Immature natural killer cell (primary cell): ENCODE data around the gene SENP7. TPM values are rescaled to one million over a fixed set of nuclear protein-coding genes. Genes with fewer than 3 reads are reported as not detected.
"Not testable (repeated sequence)": the region's sequence is repeated elsewhere in the genome, so short reads cannot be mapped to it uniquely, and the experiment has no call there.

ENCODE experiments used
- DNase-seq, 3 donors: peaks; one replicate each; pipeline ENCODE4 v3.0.0; 2022; ENCODE audit warnings: mixed read lengths in 1 of 3
- H3K27ac Mint-ChIP-seq, 6 donors: one replicate each; pipeline ENCODE4 v1.8.0; 2020; ENCODE audit warnings: mixed read lengths in 6 of 6, mild to moderate bottlenecking in 5 of 6, inconsistent platforms in 4 of 6, moderate library complexity in 3 of 6
- H3K27me3 Mint-ChIP-seq, 3 donors: one replicate each; pipeline ENCODE4 v1.8.0; 2020 to 2021; ENCODE audit warnings: low read depth in 3 of 3, mild to moderate bottlenecking in 3 of 3, mixed read lengths in 3 of 3, moderate library complexity in 3 of 3, inconsistent platforms in 1 of 3
- H3K36me3 Mint-ChIP-seq, 3 donors: one replicate each; pipeline ENCODE4 v1.8.0; 2020; ENCODE audit warnings: mixed read lengths in 3 of 3, inconsistent platforms in 2 of 3, mild to moderate bottlenecking in 2 of 3
- H3K4me1 Mint-ChIP-seq, 2 donors: one replicate each; pipeline ENCODE4 v1.8.0; 2020; ENCODE audit warnings: inconsistent platforms in 2 of 2, mild to moderate bottlenecking in 2 of 2, mixed read lengths in 2 of 2, moderate library complexity in 1 of 2
- H3K4me3 Mint-ChIP-seq, 5 donors: one replicate each; pipeline ENCODE4 v1.8.0; 2020; ENCODE audit warnings: mild to moderate bottlenecking in 5 of 5, mixed read lengths in 5 of 5, inconsistent platforms in 3 of 5, moderate library complexity in 3 of 5
- H3K9me3 Mint-ChIP-seq, 6 donors: one replicate each; pipeline ENCODE4 v1.8.0; 2020; ENCODE audit warnings: mild to moderate bottlenecking in 6 of 6, mixed read lengths in 6 of 6, inconsistent platforms in 4 of 6, moderate library complexity in 3 of 6
- polyA plus RNA-seq, 3 donors: library from polyadenylated mRNA; unstranded; fragments of 300-500 nt; fragmentation: Illumina TruSeq; gene quantifications; one replicate each; pipeline ENCODE4 v1.2.3, GENCODE V29; 2021

SENP7 gene
- polyA plus RNA-seq, 3 donors from 2014 or later: 5.6 to 8.1 (median 6.7) TPM

GRCh38 chr3:101325393-101326134 lies 187.4 kb downstream of the SENP7 start:
- no peak overlapping the region for H3K27ac Mint-ChIP-seq
- no peak for DNase-seq
- H3K4me3 Mint-ChIP-seq: no peak overlapping the region
- peaks cover 0 to 3% (median 0%) of the 10 kb centered on the region in 3 donors for H3K27me3 Mint-ChIP-seq
- peaks cover 20 to 34% (median 22%) of the 10 kb centered on the region in 3 donors for H3K36me3 Mint-ChIP-seq
- no peaks in the 10 kb centered on the region for H3K4me1 Mint-ChIP-seq
- no peaks in the 10 kb centered on the region for H3K9me3 Mint-ChIP-seq

DNA sequence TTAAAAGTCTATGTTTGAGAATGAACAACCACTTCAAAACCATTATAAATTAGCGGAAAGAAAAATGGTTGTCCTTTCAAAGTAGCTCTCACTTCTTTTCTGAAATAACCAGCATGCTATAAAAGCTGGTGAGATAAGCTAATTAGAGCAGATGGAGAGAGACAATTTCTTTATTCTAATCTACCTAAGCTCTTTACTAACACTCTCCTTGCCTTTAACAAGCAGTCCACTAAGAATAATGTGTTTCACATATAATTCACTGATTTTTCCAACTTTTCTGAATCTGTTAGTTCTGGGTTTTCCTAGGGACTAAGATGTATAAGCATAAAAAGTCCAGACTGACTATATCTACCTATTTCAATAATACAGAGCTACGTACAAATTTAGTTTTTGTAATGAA lies 192.5 kb downstream of the SENP7 start, which contains the start of gene IMPG2:
TSS of gene IMPG2 (minus strand) at position 101 of the 400 bp plus-strand sequence. CDS start 203 bp downstream, outside the sequence.
- Mint-ChIP-seq H3K27ac (no peak within 1 kb of the TSS), H3K4me3 (no peak within 1 kb of the TSS), H3K4me1 (no peaks in the 10 kb centered on the region), H3K36me3 (peaks cover 1 to 13% (median 8%) of the 10 kb centered on the region in 3 donors), H3K27me3 (peaks cover 0 to 3% (median 0%) of the 10 kb centered on the region in 3 donors), H3K9me3 (no peaks in the 10 kb centered on the region)
- no peak for DNase-seq

DNA sequence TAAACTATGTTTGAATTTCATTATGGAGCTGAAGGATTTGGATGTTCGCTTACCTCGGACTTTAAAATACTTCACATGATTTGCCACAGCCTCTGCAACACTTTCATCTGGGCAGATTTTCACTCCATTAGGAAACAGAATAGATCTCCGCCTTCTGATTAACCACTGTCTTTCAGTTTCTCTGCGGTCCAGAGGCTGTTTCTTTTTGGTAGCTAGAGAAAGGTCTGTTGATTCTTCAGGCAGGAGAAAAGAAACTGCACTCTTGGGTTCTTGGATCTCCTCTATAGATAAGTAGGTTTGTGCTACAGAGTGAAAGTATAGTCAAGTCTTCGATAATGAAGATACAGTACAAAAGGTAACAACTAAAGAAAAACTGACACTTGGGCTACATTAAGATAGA lies 193.5 kb downstream of the SENP7 start:
- H3K4me1 Mint-ChIP-seq: no peaks in the 10 kb centered on the region
- no peak overlapping the region for H3K4me3 Mint-ChIP-seq

GRCh38 chr3:101312545-101312944 lies 200.5 kb downstream of the SENP7 start:
- no peak for DNase-seq
- H3K36me3 Mint-ChIP-seq: peaks cover 10 to 34% (median 31%) of the 10 kb centered on the region in 3 donors
- H3K27ac Mint-ChIP-seq: no peak overlapping the region
- no peaks in the 10 kb centered on the region for H3K4me1 Mint-ChIP-seq
- no peak overlapping the region for H3K4me3 Mint-ChIP-seq
- no peaks in the 10 kb centered on the region for H3K27me3 Mint-ChIP-seq
- peaks cover 8 to 21% (median 17%) of the 10 kb centered on the region in 6 donors for H3K9me3 Mint-ChIP-seq

More for the DNA sequence above, 193.5 kb downstream of the SENP7 start:
- Mint-ChIP-seq H3K36me3 (peaks cover 0 to 16% (median 12%) of the 10 kb centered on the region in 3 donors), H3K27ac (no peak overlapping the region), H3K27me3 (peaks cover 0 to 3% (median 0%) of the 10 kb centered on the region in 3 donors), H3K9me3 (no peaks in the 10 kb centered on the region)
- no peak for DNase-seq

GRCh38 chr3:101311676-101312075 lies 201.3 kb downstream of the SENP7 start:
- H3K4me1 Mint-ChIP-seq: no peaks in the 10 kb centered on the region
- H3K36me3 Mint-ChIP-seq: peaks cover 18 to 42% (median 38%) of the 10 kb centered on the region in 3 donors
- H3K4me3 Mint-ChIP-seq: no peak overlapping the region

DNA sequence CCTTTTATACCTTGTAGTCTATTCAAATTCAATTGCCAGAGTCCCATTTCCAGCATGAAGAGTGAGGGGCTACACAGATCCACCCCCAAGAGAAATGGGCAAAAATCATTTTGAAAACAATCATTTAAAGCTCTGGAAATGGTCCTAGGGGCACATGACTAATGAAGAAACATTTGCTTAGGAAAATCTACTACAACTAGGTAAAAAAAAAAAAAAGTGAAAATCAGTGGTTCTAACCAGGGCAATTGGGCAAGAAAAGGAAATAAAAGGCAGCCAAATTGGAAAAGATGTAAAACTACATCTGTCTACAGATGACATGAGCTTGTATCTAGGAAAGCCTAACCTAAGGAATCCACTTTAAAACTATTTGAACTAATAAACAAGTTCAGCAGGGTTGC lies 202.0 kb downstream of the SENP7 start:
- Mint-ChIP-seq H3K36me3 (peaks cover 21 to 44% (median 43%) of the 10 kb centered on the region in 3 donors), H3K27me3 (no peaks in the 10 kb centered on the region), H3K4me3 (no peak overlapping the region), H3K4me1 (no peaks in the 10 kb centered on the region), H3K9me3 (peaks cover 8 to 26% (median 20%) of the 10 kb centered on the region in 6 donors), H3K27ac (no peak overlapping the region)
- DNase-seq: no peak

More at GRCh38 chr3:101311676-101312075, 201.3 kb downstream of the SENP7 start:
- Mint-ChIP-seq H3K27ac (no peak overlapping the region), H3K27me3 (no peaks in the 10 kb centered on the region), H3K9me3 (peaks cover 8 to 26% (median 20%) of the 10 kb centered on the region in 6 donors)
- no peak for DNase-seq

- not testable (repeated sequence) for H3K27ac Mint-ChIP-seq, H3K4me3 Mint-ChIP-seq, DNase-seq, H3K27me3 Mint-ChIP-seq, H3K4me1 Mint-ChIP-seq
- peaks cover 8 to 26% (median 20%) of the 10 kb centered on the region in 6 donors for H3K9me3 Mint-ChIP-seq
- H3K36me3 Mint-ChIP-seq: peaks cover 21 to 41% (median 41%) of the 10 kb centered on the region in 3 donors
Observed at GRCh38 chr3:101308147-101308772, 204.8 kb downstream of the SENP7 start.

DNA sequence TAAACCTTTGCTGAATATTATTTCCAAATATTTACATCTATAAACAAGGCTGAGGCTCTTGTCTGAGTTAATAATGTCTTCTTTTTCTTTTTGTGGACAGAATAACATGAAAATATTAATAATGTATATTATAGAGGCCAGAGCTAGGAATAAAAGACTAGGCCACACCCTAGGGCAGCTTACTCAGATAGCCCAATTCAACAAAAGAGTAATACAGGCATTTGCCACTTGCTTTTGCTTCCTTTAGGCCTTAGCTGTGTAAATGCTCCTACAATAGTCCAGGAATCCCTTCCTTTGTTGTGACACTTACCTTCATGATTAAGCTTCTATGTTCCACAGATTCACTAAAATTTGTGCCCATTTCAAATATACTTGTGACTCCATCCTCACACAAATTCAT lies 209.2 kb downstream of the SENP7 start:
- Mint-ChIP-seq H3K4me1 (no peaks in the 10 kb centered on the region), H3K36me3 (peaks cover 31 to 48% (median 42%) of the 10 kb centered on the region in 3 donors), H3K27ac (no peak overlapping the region), H3K4me3 (no peak overlapping the region), H3K27me3 (peaks cover 2 to 3% (median 2%) of the 10 kb centered on the region in 3 donors), H3K9me3 (peaks cover 7 to 31% (median 21%) of the 10 kb centered on the region in 6 donors)
- no peak for DNase-seq

DNA sequence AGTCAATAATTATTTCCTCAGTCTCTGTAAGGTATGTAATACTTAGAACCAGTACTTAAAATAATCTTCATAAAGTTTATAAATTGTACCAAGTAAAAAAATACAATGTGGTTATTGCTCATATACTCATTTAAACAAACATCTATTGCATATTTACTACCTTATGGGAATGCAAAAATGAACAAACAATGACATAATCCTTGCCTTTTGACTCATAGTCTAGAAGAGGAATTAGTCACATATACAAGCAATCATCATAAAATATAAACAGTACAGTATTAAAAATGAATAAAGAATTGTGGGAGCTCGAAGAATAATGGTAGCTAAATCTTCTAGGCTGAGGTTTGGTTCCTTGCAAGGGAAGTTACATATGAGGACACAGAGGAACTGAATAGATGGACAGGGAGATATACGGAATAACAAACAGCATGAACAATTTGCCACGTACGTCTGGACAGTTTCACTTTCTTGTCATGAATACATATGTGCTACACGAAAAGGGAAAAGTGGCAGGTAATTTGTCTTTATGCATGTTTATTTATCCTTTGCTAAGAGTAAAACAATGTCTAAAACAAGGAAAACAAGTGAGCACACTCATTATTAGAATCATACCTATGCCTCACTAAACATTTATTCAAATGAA lies 209.8 kb downstream of the SENP7 start:
- Mint-ChIP-seq H3K9me3 (peaks cover 9 to 31% (median 21%) of the 10 kb centered on the region in 6 donors), H3K27ac (no peak overlapping the region), H3K4me3 (no peak overlapping the region)

DNA sequence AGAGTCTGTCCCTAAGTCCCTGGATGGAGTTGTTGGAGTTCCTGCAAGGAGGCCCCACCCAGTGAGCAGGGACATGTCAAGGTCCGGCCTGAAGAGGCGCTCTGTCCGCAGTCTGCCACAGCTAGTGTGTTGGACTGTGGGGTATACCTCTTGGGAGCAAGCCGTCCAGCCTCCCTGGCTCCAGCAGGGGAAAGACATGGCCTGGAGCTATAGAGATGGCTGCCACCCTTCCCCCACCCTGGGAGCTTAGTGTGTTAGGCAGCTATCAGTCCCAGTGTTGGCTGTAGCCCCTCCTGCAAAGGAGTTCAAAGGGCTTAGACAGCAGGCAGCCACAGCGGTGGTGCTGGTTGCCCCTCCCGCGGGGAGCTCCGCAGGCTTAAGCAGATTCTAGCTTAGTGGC lies 212.9 kb downstream of the SENP7 start:
- no peaks in the 10 kb centered on the region for H3K4me1 Mint-ChIP-seq
- H3K9me3 Mint-ChIP-seq: peaks cover 23 to 48% (median 37%) of the 10 kb centered on the region in 6 donors
- peaks cover 17 to 38% (median 33%) of the 10 kb centered on the region in 3 donors for H3K36me3 Mint-ChIP-seq
- H3K27me3 Mint-ChIP-seq: peaks cover 2 to 6% (median 2%) of the 10 kb centered on the region in 3 donors
- no peak overlapping the region for H3K27ac Mint-ChIP-seq
- H3K4me3 Mint-ChIP-seq: no peak overlapping the region
- no peak for DNase-seq

More for the DNA sequence above, 209.8 kb downstream of the SENP7 start:
- peaks cover 2 to 6% (median 2%) of the 10 kb centered on the region in 3 donors for H3K27me3 Mint-ChIP-seq
- DNase-seq: no peak
- H3K4me1 Mint-ChIP-seq: no peaks in the 10 kb centered on the region
- peaks cover 29 to 48% (median 43%) of the 10 kb centered on the region in 3 donors for H3K36me3 Mint-ChIP-seq

GRCh38 chr3:101292027-101292426 lies 221.0 kb downstream of the SENP7 start:
- Mint-ChIP-seq H3K27ac (no peak overlapping the region), H3K9me3 (peaks cover 6 to 26% (median 16%) of the 10 kb centered on the region in 6 donors), H3K4me1 (no peaks in the 10 kb centered on the region), H3K27me3 (peaks cover 0 to 2% (median 0%) of the 10 kb centered on the region in 3 donors), H3K36me3 (peaks cover 0 to 26% (median 10%) of the 10 kb centered on the region in 3 donors), H3K4me3 (no peak overlapping the region)
- no peak for DNase-seq

DNA sequence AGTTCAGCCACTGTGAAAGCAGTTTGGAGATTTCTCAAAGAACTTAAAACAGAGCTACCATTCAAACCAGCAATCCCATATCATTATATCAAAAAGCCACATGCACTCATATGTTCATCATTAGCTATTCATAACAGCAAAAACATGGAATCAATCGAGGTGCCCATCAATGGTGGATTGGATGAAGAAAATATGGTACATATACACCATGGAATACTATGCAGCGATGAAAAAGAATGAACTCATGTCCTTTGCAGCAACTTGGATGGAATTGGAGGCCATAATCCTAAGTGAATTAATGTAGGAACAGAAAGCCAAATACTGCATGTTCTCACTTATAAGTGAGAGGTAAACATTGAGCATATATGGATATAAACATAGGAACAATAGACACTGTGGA lies 224.7 kb downstream of the SENP7 start:
- no peak for DNase-seq
- Mint-ChIP-seq H3K4me1 (no peaks in the 10 kb centered on the region), H3K36me3 (peaks cover 0 to 28% (median 11%) of the 10 kb centered on the region in 3 donors), H3K9me3 (peaks cover 0 to 4% (median 0%) of the 10 kb centered on the region in 6 donors), H3K27ac (no peak overlapping the region), H3K4me3 (no peak overlapping the region), H3K27me3 (peaks cover 0 to 2% (median 0%) of the 10 kb centered on the region in 3 donors)

- Mint-ChIP-seq H3K4me3 (no peak overlapping the region), H3K27ac (no peak overlapping the region), H3K36me3 (peaks cover 0 to 25% (median 6%) of the 10 kb centered on the region in 3 donors), H3K27me3 (no peaks in the 10 kb centered on the region), H3K9me3 (peaks cover 0 to 4% (median 0%) of the 10 kb centered on the region in 6 donors), H3K4me1 (no peaks in the 10 kb centered on the region)
- DNase-seq: no peak
Observed at GRCh38 chr3:101284757-101285156, 228.3 kb downstream of the SENP7 start.
